Osteoblast (primary cell): ENCODE data around the gene GRAMD1A. TPM values are rescaled to one million over a fixed set of nuclear protein-coding genes. Genes with fewer than 3 reads are reported as not detected.

Experiments
- DNase-seq: peaks from one replicate; pipeline ENCODE4 v3.0.0; 2011; ENCODE audit warnings: low spot score, mixed read lengths; ENCODE audit not compliant: insufficient read length; ENCODE audit errors: missing footprints
- H2AFZ ChIP-seq: 2 replicates; pipeline ENCODE4 v1.6.0; 2011; ENCODE audit warnings: mild to moderate bottlenecking, low read length
- H3K27ac ChIP-seq: 2 replicates; pipeline ENCODE4 v1.5.1; 2011; ENCODE audit warnings: mild to moderate bottlenecking, low read depth, low read length, moderate library complexity
- H3K27me3 ChIP-seq: 2 replicates; pipeline ENCODE4 v1.6.0; 2012; ENCODE audit warnings: mild to moderate bottlenecking, control low read depth, inconsistent platforms, low read length, moderate library complexity; ENCODE audit not compliant: insufficient read depth
- H3K36me3 ChIP-seq: 2 replicates; pipeline ENCODE4 v1.5.1; 2011; ENCODE audit warnings: mild to moderate bottlenecking, low read length, control low read depth, moderate library complexity; ENCODE audit not compliant: insufficient read depth
- H3K4me1 ChIP-seq: 2 replicates; pipeline ENCODE4 v1.5.1; 2011; ENCODE audit warnings: mild to moderate bottlenecking, low read length, control low read depth, moderate library complexity; ENCODE audit not compliant: insufficient read depth
- H3K4me2 ChIP-seq: 2 replicates; pipeline ENCODE4 v1.6.0; 2011; ENCODE audit warnings: mild to moderate bottlenecking, low read length; ENCODE audit not compliant: insufficient read depth
- H3K4me3 ChIP-seq: fragments of 200-600 bp; sonication (generic); 3 replicates; pipeline ENCODE4 v1.5.1; 2012; ENCODE audit warnings: mild to moderate bottlenecking, low read length, inconsistent platforms; ENCODE audit not compliant: insufficient read depth
- H3K79me2 ChIP-seq: 2 replicates; pipeline ENCODE4 v1.6.0; 2012; ENCODE audit warnings: mild to moderate bottlenecking, low read length, control low read depth, inconsistent platforms; ENCODE audit not compliant: insufficient read depth
- H3K9me3 ChIP-seq: 2 replicates; pipeline ENCODE4 v1.5.1; 2011; ENCODE audit warnings: low read depth, low read length, control low read depth
- H4K20me1 ChIP-seq: 2 replicates; pipeline ENCODE4 v1.6.0; 2012; ENCODE audit warnings: mild to moderate bottlenecking, low read length, control low read depth; ENCODE audit not compliant: insufficient read depth
- total RNA-seq: library from RNA; depleted of rRNA; stranded (reverse); fragments of >200 nt; gene quantifications from 2 replicates; pipeline ENCODE4 v1.2.3, GENCODE V29; 2012
- TF ChIP-seq, protein P1 (sequence below): IDR thresholded peaks from 2 replicates; pipeline ENCODE4 v1.5.1; 2011; ENCODE audit warnings: mild to moderate bottlenecking, low read depth, low read length, moderate library complexity; ENCODE audit errors: extremely low read depth

The GRAMD1A gene
- total RNA-seq, 1 donor: 29.7 TPM

DNA sequence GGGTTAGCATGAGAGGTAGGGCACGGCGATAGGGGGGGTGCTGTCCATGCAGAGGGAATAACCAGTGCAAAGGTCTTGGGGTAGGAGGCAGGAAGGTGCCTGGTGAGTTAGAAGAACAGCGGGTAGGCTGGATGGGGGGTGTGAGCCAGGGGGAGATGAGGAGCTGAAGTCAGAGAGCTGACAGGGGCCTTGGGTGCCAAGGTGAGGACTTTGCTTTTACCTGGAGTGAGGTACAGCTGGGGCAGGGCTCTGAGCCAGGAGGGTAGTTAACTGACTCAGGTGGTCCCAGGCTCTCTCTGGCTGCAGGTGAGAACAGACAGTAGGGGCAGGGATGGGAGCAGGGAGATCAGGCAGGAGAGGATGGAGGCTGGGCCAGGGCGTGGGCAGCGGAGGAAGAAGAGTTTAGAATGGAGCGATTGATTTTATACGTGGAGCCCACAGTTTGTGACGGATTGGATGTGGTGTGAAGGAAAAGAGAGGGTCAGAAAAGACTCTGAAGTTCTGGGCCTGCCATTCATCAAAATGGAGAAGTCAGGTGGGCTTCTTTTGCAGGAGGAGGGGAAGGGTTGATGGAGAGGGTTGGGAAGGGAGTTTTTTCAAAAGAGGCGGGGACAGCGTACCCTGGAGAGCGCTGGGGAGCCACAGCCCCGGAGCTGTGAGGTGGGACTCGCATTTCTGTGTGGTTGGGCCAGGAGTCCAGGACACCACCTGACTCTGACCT lies 1.2 kb upstream of the GRAMD1A start:
- Histone ChIP-seq H3K27me3 (no peaks in the 10 kb centered on the region), H3K36me3 (peaks cover 2% of the 10 kb centered on the region), H3K27ac (peak overlapping the region; percentile 93), H4K20me1 (peaks cover 24% of the 10 kb centered on the region), H3K9me3 (no peaks in the 10 kb centered on the region), H3K4me2 (peak overlapping the region; percentile 95), H3K79me2 (peaks cover 38% of the 10 kb centered on the region), H3K4me3 (peak overlapping the region; percentile 82), H3K4me1 (peaks cover 19% of the 10 kb centered on the region), H2AFZ (peak overlapping the region; percentile 94)
- peak; percentile 68 for DNase-seq
- TF ChIP-seq, protein P1, sequence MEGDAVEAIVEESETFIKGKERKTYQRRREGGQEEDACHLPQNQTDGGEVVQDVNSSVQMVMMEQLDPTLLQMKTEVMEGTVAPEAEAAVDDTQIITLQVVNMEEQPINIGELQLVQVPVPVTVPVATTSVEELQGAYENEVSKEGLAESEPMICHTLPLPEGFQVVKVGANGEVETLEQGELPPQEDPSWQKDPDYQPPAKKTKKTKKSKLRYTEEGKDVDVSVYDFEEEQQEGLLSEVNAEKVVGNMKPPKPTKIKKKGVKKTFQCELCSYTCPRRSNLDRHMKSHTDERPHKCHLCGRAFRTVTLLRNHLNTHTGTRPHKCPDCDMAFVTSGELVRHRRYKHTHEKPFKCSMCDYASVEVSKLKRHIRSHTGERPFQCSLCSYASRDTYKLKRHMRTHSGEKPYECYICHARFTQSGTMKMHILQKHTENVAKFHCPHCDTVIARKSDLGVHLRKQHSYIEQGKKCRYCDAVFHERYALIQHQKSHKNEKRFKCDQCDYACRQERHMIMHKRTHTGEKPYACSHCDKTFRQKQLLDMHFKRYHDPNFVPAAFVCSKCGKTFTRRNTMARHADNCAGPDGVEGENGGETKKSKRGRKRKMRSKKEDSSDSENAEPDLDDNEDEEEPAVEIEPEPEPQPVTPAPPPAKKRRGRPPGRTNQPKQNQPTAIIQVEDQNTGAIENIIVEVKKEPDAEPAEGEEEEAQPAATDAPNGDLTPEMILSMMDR: no peak

DNA sequence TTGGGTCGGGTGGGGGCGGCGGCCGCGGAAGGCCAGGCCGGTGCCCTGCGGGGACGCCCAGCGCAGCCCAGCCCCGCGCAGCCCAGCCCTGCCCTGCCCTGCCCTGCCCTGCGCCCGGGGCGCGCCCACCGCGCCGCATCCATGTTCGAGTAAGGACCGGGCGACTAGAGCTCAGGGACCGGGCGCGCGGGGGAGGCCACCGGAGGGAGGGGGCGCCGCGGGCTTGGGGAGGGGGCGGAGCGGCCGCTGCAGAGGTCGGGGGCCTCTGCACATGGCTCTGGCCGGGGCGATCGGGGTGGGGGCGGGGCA lies 169 bp downstream of the GRAMD1A start:
- Histone ChIP-seq H3K27ac (no peak overlapping the region), H4K20me1 (peaks cover 34% of the 10 kb centered on the region), H3K79me2 (peaks cover 51% of the 10 kb centered on the region), H2AFZ (no peak overlapping the region), H3K4me3 (peak overlapping the region; percentile 82), H3K9me3 (no peaks in the 10 kb centered on the region), H3K4me2 (peak overlapping the region; percentile 97), H3K27me3 (no peaks in the 10 kb centered on the region), H3K4me1 (peaks cover 19% of the 10 kb centered on the region), H3K36me3 (peaks cover 2% of the 10 kb centered on the region)
- TF ChIP-seq, protein P1: no peak
- no peak for DNase-seq

GRCh38 chr19:35000647-35001501 lies 751 bp downstream of the GRAMD1A start:
- Histone ChIP-seq H3K27me3 (no peaks in the 10 kb centered on the region), H3K79me2 (peaks cover 55% of the 10 kb centered on the region), H3K9me3 (no peaks in the 10 kb centered on the region), H3K4me1 (peaks cover 24% of the 10 kb centered on the region), H3K27ac (peak overlapping the region; percentile 61), H2AFZ (no peak overlapping the region), H3K4me3 (peak overlapping the region; percentile 82), H3K4me2 (peak overlapping the region; percentile 97), H4K20me1 (peaks cover 40% of the 10 kb centered on the region), H3K36me3 (peaks cover 2% of the 10 kb centered on the region)
- TF ChIP-seq, protein P1: no peak
- peak; percentile 94 for DNase-seq

- H3K4me3 ChIP-seq: no peak overlapping the region
- peaks cover 2% of the 10 kb centered on the region for H3K36me3 ChIP-seq
- peak overlapping the region; percentile 97 for H3K4me2 ChIP-seq
These were observed 2.0 kb downstream of the GRAMD1A start for GRCh38 chr19:35002037-35002535.

More at GRCh38 chr19:35002037-35002535, 2.0 kb downstream of the GRAMD1A start:
- Histone ChIP-seq H3K27ac (no peak overlapping the region), H3K4me1 (peaks cover 36% of the 10 kb centered on the region), H3K79me2 (peaks cover 60% of the 10 kb centered on the region), H3K9me3 (no peaks in the 10 kb centered on the region), H3K27me3 (no peaks in the 10 kb centered on the region), H4K20me1 (peaks cover 48% of the 10 kb centered on the region), H2AFZ (no peak overlapping the region)
- no peak for DNase-seq
- TF ChIP-seq, protein P1: no peak
